ENCODE results near the gene KDM3B. TPM values are rescaled to one million over a fixed set of nuclear protein-coding genes. Genes with fewer than 3 reads are reported as not detected.

KDM3B gene
- total and polyA plus RNA-seq, 9 of the 15 experiments (the other 6 are each of a cell fraction or from before 2014, with no cell fraction given), result 13.8 to 62.8 (median 41.9) TPM

DNA sequence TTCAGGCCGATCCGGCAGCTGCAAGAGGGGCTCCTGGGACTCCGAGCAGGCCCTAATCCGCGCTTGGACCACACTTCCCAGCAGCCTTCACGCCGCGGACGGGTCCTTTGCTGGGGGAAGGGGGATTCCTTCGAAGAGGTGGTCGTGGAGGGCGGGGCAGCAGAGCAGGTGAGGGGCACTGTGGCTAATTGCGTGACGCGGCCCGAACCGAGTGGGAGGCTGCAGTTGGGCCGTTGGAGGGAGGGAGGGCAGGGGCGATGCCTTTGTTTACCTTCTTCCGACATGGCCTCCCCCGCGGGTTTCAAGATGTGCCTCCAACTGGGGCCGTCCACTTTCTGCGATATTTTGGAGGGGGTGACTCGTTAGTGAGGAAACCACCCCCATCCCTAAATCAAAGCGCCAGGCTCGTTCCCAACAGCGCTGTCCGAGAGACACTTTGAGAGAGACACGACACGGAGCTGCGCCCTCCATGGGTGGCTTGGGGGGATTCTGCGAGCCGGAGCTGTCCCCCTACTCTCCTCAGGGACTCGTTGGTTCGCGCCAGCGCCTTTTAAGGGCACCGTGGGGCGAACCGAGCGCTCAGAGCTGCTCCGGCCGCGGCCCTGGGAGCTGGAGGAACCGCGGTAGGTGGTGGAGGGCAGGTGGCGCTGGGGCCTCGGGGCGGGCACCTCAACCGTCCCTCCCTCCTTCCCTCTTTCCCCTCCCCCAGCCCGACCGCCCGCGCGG lies 14.6 kb upstream of the KDM3B start, which contains the start of gene FAM53C (continued):
- no peak for TF ChIP-seq ZNF347 (CRISPR knock-in tag; IDR thresholded peaks at IDR 0.05; ENCODE audit: low read depth)
- TF ChIP-seq, protein P1, sequence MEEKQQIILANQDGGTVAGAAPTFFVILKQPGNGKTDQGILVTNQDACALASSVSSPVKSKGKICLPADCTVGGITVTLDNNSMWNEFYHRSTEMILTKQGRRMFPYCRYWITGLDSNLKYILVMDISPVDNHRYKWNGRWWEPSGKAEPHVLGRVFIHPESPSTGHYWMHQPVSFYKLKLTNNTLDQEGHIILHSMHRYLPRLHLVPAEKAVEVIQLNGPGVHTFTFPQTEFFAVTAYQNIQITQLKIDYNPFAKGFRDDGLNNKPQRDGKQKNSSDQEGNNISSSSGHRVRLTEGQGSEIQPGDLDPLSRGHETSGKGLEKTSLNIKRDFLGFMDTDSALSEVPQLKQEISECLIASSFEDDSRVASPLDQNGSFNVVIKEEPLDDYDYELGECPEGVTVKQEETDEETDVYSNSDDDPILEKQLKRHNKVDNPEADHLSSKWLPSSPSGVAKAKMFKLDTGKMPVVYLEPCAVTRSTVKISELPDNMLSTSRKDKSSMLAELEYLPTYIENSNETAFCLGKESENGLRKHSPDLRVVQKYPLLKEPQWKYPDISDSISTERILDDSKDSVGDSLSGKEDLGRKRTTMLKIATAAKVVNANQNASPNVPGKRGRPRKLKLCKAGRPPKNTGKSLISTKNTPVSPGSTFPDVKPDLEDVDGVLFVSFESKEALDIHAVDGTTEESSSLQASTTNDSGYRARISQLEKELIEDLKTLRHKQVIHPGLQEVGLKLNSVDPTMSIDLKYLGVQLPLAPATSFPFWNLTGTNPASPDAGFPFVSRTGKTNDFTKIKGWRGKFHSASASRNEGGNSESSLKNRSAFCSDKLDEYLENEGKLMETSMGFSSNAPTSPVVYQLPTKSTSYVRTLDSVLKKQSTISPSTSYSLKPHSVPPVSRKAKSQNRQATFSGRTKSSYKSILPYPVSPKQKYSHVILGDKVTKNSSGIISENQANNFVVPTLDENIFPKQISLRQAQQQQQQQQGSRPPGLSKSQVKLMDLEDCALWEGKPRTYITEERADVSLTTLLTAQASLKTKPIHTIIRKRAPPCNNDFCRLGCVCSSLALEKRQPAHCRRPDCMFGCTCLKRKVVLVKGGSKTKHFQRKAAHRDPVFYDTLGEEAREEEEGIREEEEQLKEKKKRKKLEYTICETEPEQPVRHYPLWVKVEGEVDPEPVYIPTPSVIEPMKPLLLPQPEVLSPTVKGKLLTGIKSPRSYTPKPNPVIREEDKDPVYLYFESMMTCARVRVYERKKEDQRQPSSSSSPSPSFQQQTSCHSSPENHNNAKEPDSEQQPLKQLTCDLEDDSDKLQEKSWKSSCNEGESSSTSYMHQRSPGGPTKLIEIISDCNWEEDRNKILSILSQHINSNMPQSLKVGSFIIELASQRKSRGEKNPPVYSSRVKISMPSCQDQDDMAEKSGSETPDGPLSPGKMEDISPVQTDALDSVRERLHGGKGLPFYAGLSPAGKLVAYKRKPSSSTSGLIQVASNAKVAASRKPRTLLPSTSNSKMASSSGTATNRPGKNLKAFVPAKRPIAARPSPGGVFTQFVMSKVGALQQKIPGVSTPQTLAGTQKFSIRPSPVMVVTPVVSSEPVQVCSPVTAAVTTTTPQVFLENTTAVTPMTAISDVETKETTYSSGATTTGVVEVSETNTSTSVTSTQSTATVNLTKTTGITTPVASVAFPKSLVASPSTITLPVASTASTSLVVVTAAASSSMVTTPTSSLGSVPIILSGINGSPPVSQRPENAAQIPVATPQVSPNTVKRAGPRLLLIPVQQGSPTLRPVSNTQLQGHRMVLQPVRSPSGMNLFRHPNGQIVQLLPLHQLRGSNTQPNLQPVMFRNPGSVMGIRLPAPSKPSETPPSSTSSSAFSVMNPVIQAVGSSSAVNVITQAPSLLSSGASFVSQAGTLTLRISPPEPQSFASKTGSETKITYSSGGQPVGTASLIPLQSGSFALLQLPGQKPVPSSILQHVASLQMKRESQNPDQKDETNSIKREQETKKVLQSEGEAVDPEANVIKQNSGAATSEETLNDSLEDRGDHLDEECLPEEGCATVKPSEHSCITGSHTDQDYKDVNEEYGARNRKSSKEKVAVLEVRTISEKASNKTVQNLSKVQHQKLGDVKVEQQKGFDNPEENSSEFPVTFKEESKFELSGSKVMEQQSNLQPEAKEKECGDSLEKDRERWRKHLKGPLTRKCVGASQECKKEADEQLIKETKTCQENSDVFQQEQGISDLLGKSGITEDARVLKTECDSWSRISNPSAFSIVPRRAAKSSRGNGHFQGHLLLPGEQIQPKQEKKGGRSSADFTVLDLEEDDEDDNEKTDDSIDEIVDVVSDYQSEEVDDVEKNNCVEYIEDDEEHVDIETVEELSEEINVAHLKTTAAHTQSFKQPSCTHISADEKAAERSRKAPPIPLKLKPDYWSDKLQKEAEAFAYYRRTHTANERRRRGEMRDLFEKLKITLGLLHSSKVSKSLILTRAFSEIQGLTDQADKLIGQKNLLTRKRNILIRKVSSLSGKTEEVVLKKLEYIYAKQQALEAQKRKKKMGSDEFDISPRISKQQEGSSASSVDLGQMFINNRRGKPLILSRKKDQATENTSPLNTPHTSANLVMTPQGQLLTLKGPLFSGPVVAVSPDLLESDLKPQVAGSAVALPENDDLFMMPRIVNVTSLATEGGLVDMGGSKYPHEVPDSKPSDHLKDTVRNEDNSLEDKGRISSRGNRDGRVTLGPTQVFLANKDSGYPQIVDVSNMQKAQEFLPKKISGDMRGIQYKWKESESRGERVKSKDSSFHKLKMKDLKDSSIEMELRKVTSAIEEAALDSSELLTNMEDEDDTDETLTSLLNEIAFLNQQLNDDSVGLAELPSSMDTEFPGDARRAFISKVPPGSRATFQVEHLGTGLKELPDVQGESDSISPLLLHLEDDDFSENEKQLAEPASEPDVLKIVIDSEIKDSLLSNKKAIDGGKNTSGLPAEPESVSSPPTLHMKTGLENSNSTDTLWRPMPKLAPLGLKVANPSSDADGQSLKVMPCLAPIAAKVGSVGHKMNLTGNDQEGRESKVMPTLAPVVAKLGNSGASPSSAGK (IDR thresholded peaks at IDR 0.05), result no peak
- no peak for TF ChIP-seq HMG20B (CRISPR knock-in tag; IDR thresholded peaks at IDR 0.05)
- TF ChIP-seq NFE2 (IDR thresholded peaks at IDR 0.05; ENCODE audit: low read depth), result no peak; the same call in 1 of the 2 replicates
- TF ChIP-seq SREBF2 (CRISPR knock-in tag; IDR thresholded peaks at IDR 0.05), result no peak
- TF ChIP-seq FOXA1 (IDR thresholded peaks at IDR 0.05; ENCODE audit: borderline replicate concordance), result peak; percentile 55; the same call in 1 of the 2 replicates
- TF ChIP-seq DLX4 (CRISPR knock-in tag; IDR thresholded peaks at IDR 0.05), result no peak
- TF ChIP-seq, protein P2, sequence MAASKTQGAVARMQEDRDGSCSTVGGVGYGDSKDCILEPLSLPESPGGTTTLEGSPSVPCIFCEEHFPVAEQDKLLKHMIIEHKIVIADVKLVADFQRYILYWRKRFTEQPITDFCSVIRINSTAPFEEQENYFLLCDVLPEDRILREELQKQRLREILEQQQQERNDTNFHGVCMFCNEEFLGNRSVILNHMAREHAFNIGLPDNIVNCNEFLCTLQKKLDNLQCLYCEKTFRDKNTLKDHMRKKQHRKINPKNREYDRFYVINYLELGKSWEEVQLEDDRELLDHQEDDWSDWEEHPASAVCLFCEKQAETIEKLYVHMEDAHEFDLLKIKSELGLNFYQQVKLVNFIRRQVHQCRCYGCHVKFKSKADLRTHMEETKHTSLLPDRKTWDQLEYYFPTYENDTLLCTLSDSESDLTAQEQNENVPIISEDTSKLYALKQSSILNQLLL (CRISPR knock-in tag; IDR thresholded peaks at IDR 0.05; ENCODE audit: borderline replicate concordance), result no peak
- TF ChIP-seq ILF3 (IDR thresholded peaks at IDR 0.05; ENCODE audit: borderline replicate concordance), result peak; percentile 90; the same call in 1 of the 2 replicates
- TF ChIP-seq FOXJ3 (CRISPR knock-in tag; IDR thresholded peaks at IDR 0.05), result no peak
- no peak for TF ChIP-seq ETV6 (IDR thresholded peaks at IDR 0.05; ENCODE audit: borderline replicate concordance in 1 of 2, low read depth in 2 of 2, low read length in 1 of 2)
- TF ChIP-seq ETV6 (CRISPR knock-in tag; IDR thresholded peaks at IDR 0.05; ENCODE audit: borderline replicate concordance), result no peak
- TF ChIP-seq PYGO2 (tag; IDR thresholded peaks at IDR 0.05), result no peak
- peak in 1 of 2 experiments; percentile 13; a peak in 2 of 4 replicates for TF ChIP-seq TRIM24 (IDR thresholded peaks at IDR 0.05)
- no peak for TF ChIP-seq DNMT1 (IDR thresholded peaks at IDR 0.05)
